Astrocyte (in vitro differentiated cells and primary cell): Measurements from ENCODE around the gene AMPD3. TPM values are rescaled to one million over a fixed set of nuclear protein-coding genes. Genes with fewer than 3 reads are reported as not detected.

Experiments used
- DNase-seq: peaks from one replicate; pipeline ENCODE4 v3.0.0-alpha.2; 2010; ENCODE audit warnings: low read depth
- FAIRE-seq: peaks from 2 replicates; lab custom pipeline; 2011; peaks lifted over from hg19 to GRCh38; lab: Jason Lieb, UNC
- H2AFZ ChIP-seq: 2 replicates; pipeline ENCODE4 v1.6.0; 2012; ENCODE audit warnings: low read depth, low read length, inconsistent platforms
- H3K27ac ChIP-seq: 2 replicates; pipeline ENCODE4 v1.5.1; 2011; ENCODE audit warnings: low read depth, low read length, inconsistent platforms
- H3K27me3 ChIP-seq: 2 replicates; pipeline ENCODE4 v1.6.0; 2011; ENCODE audit warnings: low read length, inconsistent platforms; ENCODE audit not compliant: insufficient read depth
- H3K36me3 ChIP-seq: 2 replicates; pipeline ENCODE4 v1.5.1; 2011; ENCODE audit warnings: low read length, inconsistent platforms; ENCODE audit not compliant: insufficient read depth
- H3K4me1 ChIP-seq: 2 replicates; pipeline ENCODE4 v1.5.1; 2011; ENCODE audit warnings: low read length, inconsistent platforms; ENCODE audit not compliant: insufficient read depth
- H3K4me2 ChIP-seq: 2 replicates; pipeline ENCODE4 v1.6.0; 2012; ENCODE audit warnings: low read length, inconsistent platforms
- H3K4me3 ChIP-seq: 2 replicates; pipeline ENCODE4 v1.5.1; 2011; ENCODE audit warnings: low read depth, mild to moderate bottlenecking, low read length, inconsistent platforms; ENCODE audit not compliant: insufficient read depth
- H3K79me2 ChIP-seq: 2 replicates; pipeline ENCODE4 v1.6.0; 2012; ENCODE audit warnings: mild to moderate bottlenecking, low read length, inconsistent platforms; ENCODE audit not compliant: insufficient read depth
- H3K9ac ChIP-seq: 2 replicates; pipeline ENCODE4 v1.6.0; 2012; ENCODE audit warnings: mild to moderate bottlenecking, low read length, inconsistent platforms
- H3K9me3 ChIP-seq: 2 replicates; pipeline ENCODE4 v1.5.1; 2012; ENCODE audit warnings: low read depth, mild to moderate bottlenecking, low read length, inconsistent platforms; ENCODE audit not compliant: insufficient read depth
- H4K20me1 ChIP-seq: 2 replicates; pipeline ENCODE4 v1.6.0; 2012; ENCODE audit warnings: low read length, inconsistent platforms; ENCODE audit not compliant: insufficient read depth
- H3K27ac Mint-ChIP-seq: one replicate; pipeline ENCODE4 v1.8.0; 2021; ENCODE audit warnings: mild to moderate bottlenecking, mixed read lengths; ENCODE audit not compliant: unreplicated experiment
- H3K27me3 Mint-ChIP-seq: one replicate; pipeline ENCODE4 v1.8.0; 2021; ENCODE audit warnings: low read depth, mixed read lengths; ENCODE audit not compliant: unreplicated experiment
- H3K36me3 Mint-ChIP-seq: one replicate; pipeline ENCODE4 v1.8.0; 2021; ENCODE audit warnings: low read depth, mixed read lengths; ENCODE audit not compliant: unreplicated experiment
- H3K4me1 Mint-ChIP-seq: one replicate; pipeline ENCODE4 v1.8.0; 2021; ENCODE audit warnings: low read depth, mixed read lengths; ENCODE audit not compliant: unreplicated experiment
- H3K4me3 Mint-ChIP-seq: one replicate; pipeline ENCODE4 v1.8.0; 2021; ENCODE audit warnings: mild to moderate bottlenecking, moderate library complexity, mixed read lengths; ENCODE audit not compliant: unreplicated experiment
- H3K9me3 Mint-ChIP-seq: one replicate; pipeline ENCODE4 v1.8.0; 2021; ENCODE audit warnings: mild to moderate bottlenecking, mixed read lengths; ENCODE audit not compliant: unreplicated experiment
- CTCF ChIP-seq: IDR thresholded peaks from 2 replicates; pipeline ENCODE4 v1.5.1; 2011; ENCODE audit warnings: low read depth, mild to moderate bottlenecking, inconsistent platforms, low read length, moderate library complexity; ENCODE audit not compliant: insufficient read depth
- EZH2 ChIP-seq: IDR thresholded peaks from 2 replicates; pipeline ENCODE4 v1.6.1; 2012; ENCODE audit warnings: mild to moderate bottlenecking, low read length, inconsistent platforms; ENCODE audit not compliant: insufficient read depth
- total RNA-seq: library from RNA; stranded (reverse); gene quantifications from 2 replicates; pipeline ENCODE4 v1.2.1, GENCODE V29; 2021

Gene AMPD3
- total RNA-seq, 1 donor from 2014 or later = 5.6 TPM

- no peak overlapping the region for H3K4me3 ChIP-seq
- H3K36me3 ChIP-seq = no peaks in the 10 kb centered on the region
- FAIRE-seq (no peak), DNase-seq (no peak)
- TF ChIP-seq EZH2 (no peak), CTCF (no peak)
- Mint-ChIP-seq H3K4me3 (no peak overlapping the region), H3K27me3 (no peaks in the 10 kb centered on the region), H3K4me1 (no peaks in the 10 kb centered on the region), H3K27ac (no peak overlapping the region), H3K9me3 (no peaks in the 10 kb centered on the region), H3K36me3 (peaks cover 10% of the 10 kb centered on the region)
- no peaks in the 10 kb centered on the region for H3K4me1 ChIP-seq
- H4K20me1 ChIP-seq = no peaks in the 10 kb centered on the region
- H2AFZ ChIP-seq = no peak overlapping the region
- no peaks in the 10 kb centered on the region for H3K27me3 ChIP-seq
- H3K27ac ChIP-seq = no peak overlapping the region
- H3K9ac ChIP-seq = no peak overlapping the region
- no peaks in the 10 kb centered on the region for H3K9me3 ChIP-seq
- H3K79me2 ChIP-seq = no peaks in the 10 kb centered on the region
- no peak overlapping the region for H3K4me2 ChIP-seq
Measured at GRCh38 chr11:10499874-10500601, 45.0 kb downstream of the AMPD3 start.

GRCh38 chr11:10500757-10501684, 46.0 kb downstream of the AMPD3 start:
- Histone ChIP-seq H3K4me1 (peaks cover 3% of the 10 kb centered on the region), H2AFZ (no peak overlapping the region), H4K20me1 (no peaks in the 10 kb centered on the region), H3K79me2 (no peaks in the 10 kb centered on the region), H3K27ac (no peak overlapping the region), H3K9me3 (no peaks in the 10 kb centered on the region), H3K27me3 (no peaks in the 10 kb centered on the region), H3K9ac (no peak overlapping the region), H3K4me2 (no peak overlapping the region), H3K36me3 (no peaks in the 10 kb centered on the region), H3K4me3 (no peak overlapping the region)
- H3K27me3 Mint-ChIP-seq = no peaks in the 10 kb centered on the region
- no peak for TF ChIP-seq CTCF
- H3K4me1 Mint-ChIP-seq = no peaks in the 10 kb centered on the region
- no peak for DNase-seq
- H3K9me3 Mint-ChIP-seq = no peaks in the 10 kb centered on the region
- FAIRE-seq = no peak
- no peak overlapping the region for H3K4me3 Mint-ChIP-seq
- peaks cover 10% of the 10 kb centered on the region for H3K36me3 Mint-ChIP-seq
- H3K27ac Mint-ChIP-seq = no peak overlapping the region
